HG03520 (cell line): ENCODE measurements around the gene SEMA4B.
A peak's percentile ranks its signal among the peaks of the same experiment; 100 is the strongest.
"Not testable (repeated sequence)": the region's sequence is repeated elsewhere in the genome, so short reads cannot be mapped to it uniquely, and the experiment has no call there.

Experiments used
- ATAC-seq: cut with Tn5 transposase; IDR thresholded peaks from one replicate; pipeline ENCODE4 v1.9.1; 2021; ENCODE audit warnings: mild to moderate bottlenecking, moderate library complexity; ENCODE audit not compliant: unreplicated experiment

The SEMA4B gene

GRCh38 chr15:90181776-90182175 is 19.4 kb upstream of the SEMA4B start:
- ATAC-seq, result no peak

GRCh38 chr15:90184119-90184785 is 16.9 kb upstream of the SEMA4B start:
- ATAC-seq, result peak; percentile 38

GRCh38 chr15:90184786-90185704 is 16.1 kb upstream of the SEMA4B start:
- ATAC-seq, result peak; percentile 67

DNA sequence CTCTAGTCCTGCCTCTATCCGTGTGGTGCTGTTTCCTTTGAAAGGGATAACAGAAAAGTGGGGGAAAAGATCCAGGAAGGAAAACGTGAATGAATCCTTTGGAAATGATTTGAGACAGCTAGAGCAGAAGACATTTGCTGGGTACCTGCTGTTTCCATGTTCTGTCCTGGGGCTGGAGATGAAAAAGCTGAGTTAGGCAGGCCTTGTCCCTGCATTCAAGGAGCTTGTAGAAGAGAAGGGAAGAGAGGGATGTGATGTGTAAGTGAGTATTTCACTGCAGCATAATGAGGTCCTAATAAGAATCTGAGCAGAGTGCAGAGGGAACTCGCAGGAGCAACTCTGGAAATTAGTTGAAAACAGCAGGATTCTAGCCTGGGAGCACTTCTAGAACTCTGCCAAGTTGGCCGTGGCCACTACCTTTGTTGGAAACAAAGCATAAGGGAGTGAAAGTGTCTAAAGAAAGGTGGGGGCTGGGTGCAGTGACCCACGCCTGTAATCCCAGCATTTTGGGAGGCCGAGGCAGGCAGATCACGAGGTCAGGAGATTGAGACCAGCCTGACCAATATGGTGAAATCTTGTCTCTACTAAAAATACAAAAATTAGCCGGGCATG is 13.8 kb upstream of the SEMA4B start:
- ATAC-seq, result no peak

- ATAC-seq, result not testable (repeated sequence)
These were observed 13.1 kb upstream of the SEMA4B start for GRCh38 chr15:90188065-90188464.

GRCh38 chr15:90188914-90189748 is 12.0 kb upstream of the SEMA4B start:
- ATAC-seq, result no peak

DNA sequence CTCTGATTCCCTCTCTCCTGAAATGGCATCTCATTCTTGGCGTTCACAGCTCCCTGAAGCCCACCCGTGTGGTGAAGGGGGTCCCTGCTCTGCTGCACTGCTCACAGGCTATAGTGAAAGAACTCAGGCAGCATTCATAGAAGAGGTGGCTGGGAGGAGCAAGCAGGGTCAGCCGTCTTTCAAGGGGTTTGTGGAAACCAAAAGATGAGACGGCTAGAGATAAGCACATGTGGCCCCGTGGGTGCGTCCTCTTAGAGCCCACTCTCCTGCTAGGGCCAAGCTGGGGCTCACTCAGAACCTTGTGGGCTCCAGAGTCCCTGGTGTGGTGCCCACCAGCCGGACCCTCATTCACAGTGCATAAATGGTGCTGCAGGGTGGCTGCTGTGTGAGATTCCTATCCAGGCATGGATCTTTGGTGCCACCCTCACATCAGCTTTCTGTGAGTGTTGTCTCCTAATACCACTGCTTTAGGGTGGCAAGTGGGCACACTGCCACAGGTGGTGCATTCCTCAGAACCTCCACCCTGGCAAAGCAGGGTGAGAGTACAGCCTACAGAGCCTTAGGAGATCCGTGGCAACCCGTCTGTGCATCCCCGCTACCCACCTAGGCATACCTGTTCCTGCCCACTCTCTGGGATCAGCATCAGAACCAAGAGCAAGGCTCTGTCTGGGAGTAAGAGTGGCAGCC is 11.2 kb upstream of the SEMA4B start:
- no peak for ATAC-seq

DNA sequence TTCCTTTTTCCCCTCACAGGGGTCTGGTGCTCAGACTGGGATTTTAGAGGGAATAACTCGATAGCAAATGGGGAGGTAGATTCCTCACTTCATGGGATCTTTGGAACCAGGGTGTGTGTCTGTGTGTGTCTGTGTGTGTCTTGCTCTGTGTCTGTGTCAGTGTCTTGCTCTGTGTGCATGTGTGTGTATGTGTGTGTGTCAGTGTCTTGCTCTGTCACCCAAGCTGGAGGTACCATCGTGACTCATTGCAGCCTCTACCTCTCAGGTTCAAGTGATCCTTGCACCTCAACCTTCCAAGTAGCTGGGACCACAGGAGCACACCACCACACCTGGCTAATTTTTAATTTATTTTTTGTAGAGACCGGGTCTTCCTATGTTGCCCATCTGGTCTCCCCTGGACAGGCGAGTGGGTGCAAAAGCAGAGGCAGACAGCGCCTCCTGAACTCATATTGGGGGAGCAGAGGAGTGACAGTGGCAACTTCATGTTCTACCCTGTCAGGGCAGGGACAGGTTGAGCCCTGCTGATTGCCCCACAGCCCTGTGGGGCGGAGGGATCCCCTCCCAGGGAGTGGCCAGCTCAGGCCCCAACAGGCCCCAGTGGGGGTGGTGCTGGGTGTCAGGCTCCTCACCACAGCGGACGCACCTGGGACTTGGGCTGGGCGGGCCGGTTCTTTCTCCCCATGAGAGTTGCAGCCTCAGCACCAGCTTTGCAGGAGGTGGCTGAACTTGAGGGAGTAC is 10.4 kb upstream of the SEMA4B start:
- ATAC-seq, result no peak

DNA sequence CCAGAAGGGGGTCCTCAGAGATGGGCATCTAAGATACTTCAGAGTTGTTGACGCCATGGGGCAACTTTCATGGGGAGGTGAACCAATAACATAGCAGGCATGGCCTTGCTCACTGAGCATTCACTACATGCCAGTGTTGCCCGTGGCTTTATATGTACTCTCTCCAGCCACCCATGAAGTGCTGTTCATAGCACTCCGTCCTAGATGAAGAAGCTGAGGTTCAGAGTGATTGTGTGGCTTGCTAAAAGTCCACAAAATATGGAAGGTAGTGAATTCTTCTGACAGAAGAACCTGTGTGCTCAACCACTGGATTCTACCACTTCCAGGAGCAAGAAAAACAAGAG is 9.8 kb upstream of the SEMA4B start:
- no peak for ATAC-seq

- ATAC-seq, result no peak
These were observed 9.2 kb upstream of the SEMA4B start for GRCh38 chr15:90191794-90192509.

- ATAC-seq, result no peak
These were observed 8.0 kb upstream of the SEMA4B start for GRCh38 chr15:90192961-90193786.

- no peak for ATAC-seq
These were observed 6.5 kb upstream of the SEMA4B start for GRCh38 chr15:90194655-90195054.

- no peak for ATAC-seq
These were observed 498 bp upstream of the SEMA4B start for GRCh38 chr15:90200534-90201129.

- ATAC-seq, result no peak
These were observed 830 bp downstream of the SEMA4B start for GRCh38 chr15:90201944-90202375.

GRCh38 chr15:90202929-90203328 is 1.8 kb downstream of the SEMA4B start:
- ATAC-seq, result no peak

- no peak for ATAC-seq
These were observed 2.3 kb downstream of the SEMA4B start for GRCh38 chr15:90203473-90203872.

GRCh38 chr15:90203922-90204321 is 2.8 kb downstream of the SEMA4B start:
- ATAC-seq, result no peak
